Hematopoietic multipotent progenitor cell treated with erythropoietin and hydrocortisone succinate and interleukin-3 and kit ligand, for 8 days (in vitro differentiated cells): ENCODE results near the gene PIK3R5.

ENCODE experiments used
- DNase-seq: peaks from one replicate; pipeline ENCODE4 v3.0.0-alpha.2; 2015

The PIK3R5 gene

GRCh38 chr17:8952191-8952590 lies 13.3 kb downstream of the PIK3R5 start:
- DNase-seq = no peak

- DNase-seq = no peak
These were observed 14.3 kb downstream of the PIK3R5 start for GRCh38 chr17:8951206-8951605.

- no peak for DNase-seq
These were observed 16.3 kb downstream of the PIK3R5 start for GRCh38 chr17:8949061-8949661.

- DNase-seq = no peak
These were observed 17.0 kb downstream of the PIK3R5 start for GRCh38 chr17:8948462-8948861.

- no peak for DNase-seq
These were observed 18.3 kb downstream of the PIK3R5 start for GRCh38 chr17:8947201-8947600.

- no peak for DNase-seq
These were observed 19.0 kb downstream of the PIK3R5 start for GRCh38 chr17:8946476-8946875.

- no peak for DNase-seq
These were observed 19.4 kb downstream of the PIK3R5 start for GRCh38 chr17:8946071-8946470.

GRCh38 chr17:8944748-8945147 lies 20.8 kb downstream of the PIK3R5 start:
- no peak for DNase-seq

GRCh38 chr17:8944083-8944482 lies 21.4 kb downstream of the PIK3R5 start:
- no peak for DNase-seq

GRCh38 chr17:8941980-8942622 lies 23.4 kb downstream of the PIK3R5 start:
- DNase-seq = no peak

- no peak for DNase-seq
These were observed 24.0 kb downstream of the PIK3R5 start for GRCh38 chr17:8941520-8941919.

- DNase-seq = no peak
These were observed 24.5 kb downstream of the PIK3R5 start for GRCh38 chr17:8940866-8941471.

- DNase-seq = no peak
These were observed 25.8 kb downstream of the PIK3R5 start for GRCh38 chr17:8939496-8940334.

GRCh38 chr17:8938933-8939332 lies 26.6 kb downstream of the PIK3R5 start:
- no peak for DNase-seq

- DNase-seq = no peak
These were observed 30.3 kb downstream of the PIK3R5 start for GRCh38 chr17:8935191-8935590.

GRCh38 chr17:8934346-8934745 lies 31.2 kb downstream of the PIK3R5 start:
- DNase-seq = no peak

GRCh38 chr17:8930649-8931048 lies 34.9 kb downstream of the PIK3R5 start:
- DNase-seq = no peak

- DNase-seq = no peak
These were observed 37.2 kb downstream of the PIK3R5 start for GRCh38 chr17:8928347-8928746.

- DNase-seq = no peak
These were observed 38.1 kb downstream of the PIK3R5 start for GRCh38 chr17:8927395-8927794.

- no peak for DNase-seq
These were observed 39.7 kb downstream of the PIK3R5 start for GRCh38 chr17:8925808-8926207.

GRCh38 chr17:8925141-8925540 lies 40.4 kb downstream of the PIK3R5 start:
- no peak for DNase-seq

GRCh38 chr17:8924595-8924994 lies 40.9 kb downstream of the PIK3R5 start:
- no peak for DNase-seq

GRCh38 chr17:8923762-8924161 lies 41.7 kb downstream of the PIK3R5 start:
- DNase-seq = no peak

GRCh38 chr17:8922928-8923327 lies 42.6 kb downstream of the PIK3R5 start:
- no peak for DNase-seq
